Gastroesophageal sphincter (tissue), 4 donors: ENCODE results near the gene ZNF555. TPM values are rescaled to one million over a fixed set of nuclear protein-coding genes. Genes with fewer than 3 reads are reported as not detected.

Experiments
- ATAC-seq: fragments of 150-250 bp; one replicate; pipeline ENCODE4 v1.9.1; 2016; ENCODE audit warnings: mild to moderate bottlenecking, moderate library complexity
- H3K27ac ChIP-seq, 4 donors: fragments of 200-600 bp; sonication (generic) in 3 of 4; 1 replicate in 3 of 4; 2 replicates in 1 of 4; pipeline ENCODE4 v1.5.1; 2016 to 2019
- H3K27me3 ChIP-seq: fragments of 200-600 bp; sonication (generic); one replicate; pipeline ENCODE4 v1.5.1; 2019
- H3K36me3 ChIP-seq, 2 donors: fragments of 200-600 bp; sonication (generic); one replicate each; pipeline ENCODE4 v1.5.1; 2019; ENCODE audit warnings: control low read depth in 1 of 2
- H3K4me1 ChIP-seq, 3 donors: fragments of 200-600 bp; sonication (generic); 1 replicate in 2 of 3; 2 replicates in 1 of 3; pipeline ENCODE4 v1.5.1; 2016 to 2019; ENCODE audit warnings: control low read depth in 2 of 3
- H3K4me3 ChIP-seq, 2 donors: fragments of 200-600 bp; sonication (generic); one replicate each; pipeline ENCODE4 v1.5.1; 2019; ENCODE audit warnings: mild to moderate bottlenecking in 1 of 2, moderate library complexity in 1 of 2
- H3K9me3 ChIP-seq, 3 donors: fragments of 200-600 bp; sonication (generic); one replicate each; pipeline ENCODE4 v1.5.1; 2017 to 2019; ENCODE audit warnings: control low read depth in 2 of 3
- EP300 ChIP-seq: sonication (generic); formaldehyde crosslinking; IDR thresholded peaks from one replicate; pipeline ENCODE4 v1.6.1; 2017; ENCODE audit warnings: antibody characterized with exemption, mild to moderate bottlenecking
- POLR2A ChIP-seq, 2 donors: fragments of 450-650 bp; IDR thresholded peaks; one replicate each; pipeline ENCODE4 v1.6.1; 2017; ENCODE audit warnings: antibody characterized with exemption in 2 of 2, mild to moderate bottlenecking in 2 of 2, moderate library complexity in 1 of 2
- POLR2AphosphoS5 ChIP-seq: sonication (generic); formaldehyde crosslinking; IDR thresholded peaks from one replicate; pipeline ENCODE4 v1.6.1; 2017; ENCODE audit warnings: antibody characterized with exemption
- WGBS, 2 donors: methylation state at CpG; one replicate each; pipeline ENCODE4 v1.1.5; 2018; ENCODE audit warnings: low coverage in 1 of 2; 5-methylcytosine and 5-hydroxymethylcytosine counted together
- total RNA-seq, 4 donors: library from RNA; depleted of rRNA; stranded (reverse); fragments of >200 nt; gene quantifications; one replicate each; pipeline ENCODE4 v1.1.0, GENCODE V29; 2016
- TF ChIP-seq, protein P1 (sequence below), 4 experiments: fragments of 200-600 bp in 2 of 4; fragments of 450-650 bp in 2 of 4; sonication (generic) in 1 of 4; IDR thresholded peaks; one replicate each; pipeline ENCODE4 v1.5.1; 2017 to 2019; ENCODE audit warnings: antibody characterized with exemption in 4 of 4, mild to moderate bottlenecking in 2 of 4, moderate library complexity in 2 of 4

Gene ZNF555
- total RNA-seq, 4 donors from 2014 or later: 4.2 to 10.9 (median 7.6) TPM

DNA sequence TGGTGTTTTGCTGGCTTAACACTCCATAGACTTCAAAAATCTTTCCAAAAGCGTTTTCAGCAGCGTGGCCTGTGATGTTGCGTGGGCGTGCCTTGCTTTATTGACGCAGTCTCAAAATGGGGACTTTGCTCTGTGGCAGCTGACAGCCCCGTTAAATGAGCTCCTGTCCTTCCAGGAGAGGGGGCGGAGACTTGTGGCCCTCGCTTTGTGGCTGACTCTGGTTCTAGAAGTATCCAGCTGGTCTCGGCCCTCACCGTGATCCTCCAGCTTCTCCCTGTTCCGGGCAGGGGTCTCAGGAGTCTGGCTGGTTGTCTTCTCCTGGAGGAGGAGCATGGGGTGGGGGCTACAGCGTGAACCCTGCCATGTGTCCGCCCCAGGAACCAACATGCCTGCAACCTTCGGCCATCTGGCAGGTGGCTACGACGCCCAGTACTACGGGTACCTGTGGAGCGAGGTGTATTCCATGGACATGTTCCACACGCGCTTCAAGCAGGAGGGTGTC, 30.0 kb upstream of the ZNF555 start:
- TF ChIP-seq POLR2A (IDR thresholded peaks at IDR 0.05) (no peak), EP300 (no peak), POLR2AphosphoS5 (no peak)
- TF ChIP-seq, protein P1, sequence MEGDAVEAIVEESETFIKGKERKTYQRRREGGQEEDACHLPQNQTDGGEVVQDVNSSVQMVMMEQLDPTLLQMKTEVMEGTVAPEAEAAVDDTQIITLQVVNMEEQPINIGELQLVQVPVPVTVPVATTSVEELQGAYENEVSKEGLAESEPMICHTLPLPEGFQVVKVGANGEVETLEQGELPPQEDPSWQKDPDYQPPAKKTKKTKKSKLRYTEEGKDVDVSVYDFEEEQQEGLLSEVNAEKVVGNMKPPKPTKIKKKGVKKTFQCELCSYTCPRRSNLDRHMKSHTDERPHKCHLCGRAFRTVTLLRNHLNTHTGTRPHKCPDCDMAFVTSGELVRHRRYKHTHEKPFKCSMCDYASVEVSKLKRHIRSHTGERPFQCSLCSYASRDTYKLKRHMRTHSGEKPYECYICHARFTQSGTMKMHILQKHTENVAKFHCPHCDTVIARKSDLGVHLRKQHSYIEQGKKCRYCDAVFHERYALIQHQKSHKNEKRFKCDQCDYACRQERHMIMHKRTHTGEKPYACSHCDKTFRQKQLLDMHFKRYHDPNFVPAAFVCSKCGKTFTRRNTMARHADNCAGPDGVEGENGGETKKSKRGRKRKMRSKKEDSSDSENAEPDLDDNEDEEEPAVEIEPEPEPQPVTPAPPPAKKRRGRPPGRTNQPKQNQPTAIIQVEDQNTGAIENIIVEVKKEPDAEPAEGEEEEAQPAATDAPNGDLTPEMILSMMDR (IDR thresholded peaks at IDR 0.05): no peak
- H3K4me3 ChIP-seq: no peak overlapping the region
- H3K36me3 ChIP-seq: peaks cover 0 to 89% of the 10 kb centered on the region in 2 donors
- no peaks in the 10 kb centered on the region for H3K9me3 ChIP-seq
- no peak for ATAC-seq
- H3K4me1 ChIP-seq: no peaks in the 10 kb centered on the region
- H3K27ac ChIP-seq: no peak overlapping the region
- 88 to 100% methylated on average over 1 to 5 of the region's 20 CpGs for WGBS, 2 donors
- no peaks in the 10 kb centered on the region for H3K27me3 ChIP-seq

DNA sequence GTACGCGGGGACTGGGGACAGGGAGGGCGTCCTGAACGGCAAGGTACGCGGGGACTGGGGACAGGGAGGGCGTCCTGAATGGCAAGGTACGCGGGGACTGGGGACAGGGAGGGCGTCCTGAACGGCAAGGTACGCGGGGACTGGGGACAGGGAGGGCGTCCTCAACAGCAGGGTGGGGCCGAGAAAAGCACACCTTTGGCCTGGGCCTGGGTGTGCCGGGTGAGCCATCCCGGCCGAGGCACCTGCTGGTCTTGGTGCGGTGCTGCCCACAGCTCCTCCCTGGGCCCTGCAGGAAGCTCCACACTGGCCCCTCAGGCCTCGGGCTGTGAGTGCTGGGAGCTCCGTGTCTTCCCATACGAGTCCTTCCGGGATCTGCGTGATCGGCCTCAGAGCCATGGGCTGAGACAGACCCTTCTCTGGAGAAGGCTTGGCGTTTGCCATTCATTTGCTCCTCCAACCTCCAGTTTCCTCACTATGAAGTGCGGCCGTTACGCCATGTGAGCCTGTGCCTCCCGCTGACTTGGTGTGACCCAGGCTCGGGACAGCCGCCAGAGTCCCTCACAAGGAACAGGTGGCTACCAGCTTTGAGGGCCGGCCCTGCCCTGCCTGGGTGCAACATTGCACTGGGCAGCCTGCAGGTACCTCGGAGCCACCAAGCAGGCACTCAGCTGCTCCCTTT, 29.4 kb upstream of the ZNF555 start:
- no peak for TF ChIP-seq EP300
- TF ChIP-seq POLR2AphosphoS5: no peak
- TF ChIP-seq, protein P1 (IDR thresholded peaks at IDR 0.05): no peak
- TF ChIP-seq POLR2A (IDR thresholded peaks at IDR 0.05): no peak
- no peaks in the 10 kb centered on the region for H3K4me1 ChIP-seq
- no peaks in the 10 kb centered on the region for H3K27me3 ChIP-seq
- H3K9me3 ChIP-seq: no peaks in the 10 kb centered on the region
- 78 to 90% methylated on average over 4 to 10 of the region's 34 CpGs for WGBS, 2 donors
- no peak overlapping the region for H3K4me3 ChIP-seq
- ATAC-seq: no peak
- no peak overlapping the region for H3K27ac ChIP-seq
- peaks cover 0 to 83% of the 10 kb centered on the region in 2 donors for H3K36me3 ChIP-seq

DNA sequence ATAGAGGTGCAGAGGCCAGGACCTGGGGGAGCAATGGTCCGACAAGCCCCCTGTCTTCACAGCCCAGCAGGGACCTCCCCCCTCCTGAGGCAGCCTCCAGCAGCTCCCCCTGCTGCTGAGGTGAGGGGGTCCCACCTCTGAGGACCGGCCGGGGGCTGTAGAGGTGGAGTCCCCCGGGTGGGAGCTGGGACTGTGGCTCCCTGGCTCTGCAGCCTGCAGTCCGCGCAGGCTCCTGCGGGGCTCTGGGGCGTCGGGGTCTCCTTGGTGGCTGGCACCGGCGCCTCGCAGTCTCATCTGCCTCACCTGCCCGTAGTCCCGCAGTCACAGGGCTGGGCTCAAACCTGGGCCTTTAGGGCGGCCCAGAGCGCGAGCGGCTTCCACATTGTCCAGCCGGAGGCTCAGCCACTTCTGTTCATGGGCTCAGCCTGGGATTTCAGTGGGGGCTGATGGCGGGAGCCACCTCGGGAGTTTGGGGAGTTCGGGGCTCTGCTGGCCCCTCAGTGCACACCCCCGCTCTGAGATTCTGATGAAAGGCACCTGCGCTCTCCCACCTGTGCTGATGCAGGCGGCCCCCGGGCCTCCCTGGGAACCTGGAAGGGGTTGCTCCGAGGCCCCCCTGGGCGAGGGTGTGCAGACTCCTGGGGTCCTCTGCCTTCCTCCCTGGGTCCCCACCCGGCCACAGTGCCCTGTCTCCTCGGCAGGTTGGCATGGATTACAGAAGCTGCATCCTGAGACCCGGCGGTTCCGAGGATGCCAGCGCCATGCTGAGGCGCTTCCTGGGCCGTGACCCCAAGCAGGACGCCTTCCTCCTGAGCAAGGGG, 28.7 kb upstream of the ZNF555 start:
- no peak for ATAC-seq
- H3K4me3 ChIP-seq: no peak overlapping the region
- no CpG with 5 or more reads among the region's 37 CpGs for WGBS, 2 donors
- peaks cover 0 to 76% of the 10 kb centered on the region in 2 donors for H3K36me3 ChIP-seq
- TF ChIP-seq EP300: no peak
- TF ChIP-seq, protein P1 (IDR thresholded peaks at IDR 0.05): no peak
- no peak for TF ChIP-seq POLR2AphosphoS5
- TF ChIP-seq POLR2A (IDR thresholded peaks at IDR 0.05): no peak
- no peak overlapping the region for H3K27ac ChIP-seq
- no peaks in the 10 kb centered on the region for H3K4me1 ChIP-seq
- H3K9me3 ChIP-seq: no peaks in the 10 kb centered on the region
- H3K27me3 ChIP-seq: no peaks in the 10 kb centered on the region

DNA sequence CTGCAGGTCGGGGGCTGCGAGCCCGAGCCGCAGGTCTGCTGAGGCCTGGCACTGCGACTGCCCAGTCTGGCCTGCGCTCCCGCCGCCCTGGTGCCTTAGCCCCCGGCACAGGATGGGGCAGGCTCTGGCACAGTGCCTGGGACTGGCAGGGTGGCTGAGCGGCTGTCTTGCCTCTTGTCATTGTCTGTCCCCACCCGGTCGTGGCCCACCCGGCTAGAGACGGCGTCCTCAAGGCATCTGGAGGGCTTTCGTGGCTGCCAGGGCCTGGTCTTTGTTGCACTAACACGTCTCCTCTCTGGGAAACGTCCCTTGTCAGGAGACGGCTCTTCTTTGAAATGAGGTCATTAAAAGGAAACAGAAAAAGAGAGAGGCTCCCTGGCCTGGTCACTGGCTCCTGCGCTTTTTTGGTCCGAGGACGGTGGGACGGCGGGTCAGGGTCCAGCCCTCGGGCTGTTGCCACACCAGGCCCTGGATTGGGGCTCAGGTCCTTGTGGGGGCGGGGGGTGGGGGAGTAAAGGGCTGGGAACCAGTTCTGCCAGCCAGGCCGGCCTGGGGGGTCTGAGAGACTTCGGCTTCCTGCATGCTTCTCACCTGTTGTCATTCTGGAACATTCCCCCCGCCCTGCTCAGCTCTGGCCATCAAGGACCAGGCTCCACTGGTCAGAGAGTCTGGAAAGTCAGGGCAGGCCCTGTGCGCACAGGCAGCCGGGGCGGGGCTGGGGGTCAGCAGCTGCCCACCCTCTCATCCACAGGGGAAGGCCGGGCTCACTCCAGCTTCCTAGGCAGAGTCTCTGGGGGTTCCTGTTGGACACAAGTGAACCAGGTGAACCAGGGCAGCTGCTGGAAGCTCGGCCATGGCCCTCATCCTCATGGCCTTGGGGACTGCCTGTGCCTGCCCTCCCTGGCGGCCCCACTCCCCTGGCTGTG, 27.8 kb upstream of the ZNF555 start:
- WGBS, 2 donors: 70% methylated on average over 2 of the region's 35 CpGs; no CpG with 5 or more reads in 1 of the 2 donors
- Histone ChIP-seq H3K4me3 (no peak overlapping the region), H3K27me3 (no peaks in the 10 kb centered on the region), H3K36me3 (peaks cover 0 to 67% of the 10 kb centered on the region in 2 donors), H3K4me1 (no peaks in the 10 kb centered on the region), H3K9me3 (no peaks in the 10 kb centered on the region), H3K27ac (no peak overlapping the region)
- TF ChIP-seq EP300 (no peak), POLR2A (IDR thresholded peaks at IDR 0.05) (no peak), POLR2AphosphoS5 (no peak)
- TF ChIP-seq, protein P1 (IDR thresholded peaks at IDR 0.05): no peak
- no peak for ATAC-seq
